K562 (cell line): Measurements from ENCODE around the gene PIF1. TPM values are rescaled to one million over a fixed set of nuclear protein-coding genes. Genes with fewer than 3 reads are reported as not detected.

Source experiments
- ATAC-seq: fragments of 200-7000 bp; cut with Tn5 transposase; 3 replicates; pipeline ENCODE4 v1.9.1; 2020; ENCODE audit warnings: moderate library complexity
- BruUV-seq: library from RNA; stranded (reverse); fragments of 400-500 nt; replicated peaks from 2 replicates; lab custom pipeline; 2021; lab: Mats Ljungman, UMichigan
- CTCF ChIA-PET: fragments of 300-600 bp; formaldehyde crosslinking; extraction: SDS; loops from one replicate; lab custom pipeline; 2021; ENCODE audit warnings: low intra/inter-chr PET ratio; lab: Yijun Ruan, JAX
- POLR2A ChIA-PET: fragments of 300-600, 350-650 bp; sonication (Branson Sonifier 250); formaldehyde crosslinking; extraction: SDS; loops from one replicate; lab custom pipeline; 2021; ENCODE audit warnings: antibody characterized with exemption, inconsistent platforms; lab: Yijun Ruan, JAX
- DNase-seq, 4 experiments: peaks; one replicate each; pipeline versions ENCODE4 v3.0.0 to v3.0.0-alpha.2; 2011 to 2018; ENCODE audit warnings: low spot score in 3 of 4, mixed read lengths in 3 of 4; ENCODE audit errors: extremely low read depth in 1 of 4
- FAIRE-seq: peaks from 2 replicates; lab custom pipeline; 2011; peaks lifted over from hg19 to GRCh38; lab: Jason Lieb, UNC
- H2AFZ ChIP-seq: 2 replicates; pipeline ENCODE4 v1.6.0; 2011; ENCODE audit warnings: low read depth, low read length, control low read depth, inconsistent platforms
- H3K27ac ChIP-seq: fragments of 200-600 bp; 3 replicates; pipeline ENCODE4 v1.8.0; 2011; ENCODE audit warnings: low read depth, mild to moderate bottlenecking, control low read depth, inconsistent platforms, low read length, moderate library complexity, mixed read lengths; ENCODE audit errors: extremely low read depth
- H3K27me3 ChIP-seq, 2 experiments: fragments of 300-600 bp in 1 of 2; 2 replicates in 1 of 2; 3 replicates in 1 of 2; pipeline versions ENCODE4 v1.6.0 to v1.8.0; 2011; ENCODE audit warnings: inconsistent platforms in 2 of 2, low read length in 2 of 2, mild to moderate bottlenecking in 1 of 2, mixed read lengths in 1 of 2, moderate library complexity in 1 of 2; ENCODE audit not compliant: control insufficient read depth in 2 of 2, insufficient read depth in 2 of 2
- H3K36me3 ChIP-seq: fragments of 300-600 bp; 3 replicates; pipeline ENCODE4 v1.8.0; 2011; ENCODE audit warnings: mild to moderate bottlenecking, low read length, inconsistent platforms; ENCODE audit not compliant: control insufficient read depth, insufficient read depth
- H3K4me1 ChIP-seq, 2 experiments: fragments of 200-600 bp in 1 of 2; replicated peaks in 1 of 2; 2 replicates in 1 of 2; 3 replicates in 1 of 2; pipeline versions ENCODE4 v1.5.1 to v1.8.0; 2011; ENCODE audit warnings: inconsistent platforms in 2 of 2, low read length in 2 of 2, mild to moderate bottlenecking in 1 of 2, mixed read lengths in 1 of 2, moderate library complexity in 1 of 2; ENCODE audit not compliant: control insufficient read depth in 2 of 2, insufficient read depth in 2 of 2
- H3K4me2 ChIP-seq: 2 replicates; pipeline ENCODE4 v1.6.1; 2011; ENCODE audit warnings: low read length, control low read depth, inconsistent platforms, mixed read lengths; ENCODE audit not compliant: insufficient read depth
- H3K4me3 ChIP-seq: fragments of 200-600 bp; sonication (generic), shearing (Covaris generic); 2 replicates; pipeline ENCODE4 v1.5.1; 2016; ENCODE audit warnings: control low read depth, inconsistent platforms
- H3K79me2 ChIP-seq: fragments of 200-600 bp; 3 replicates; pipeline ENCODE4 v1.8.0; 2011; ENCODE audit warnings: low read length, inconsistent platforms; ENCODE audit not compliant: control insufficient read depth, insufficient read depth
- H3K9ac ChIP-seq, 2 experiments: 2 replicates each; pipeline versions ENCODE4 v1.6.0 to v1.6.1; 2011; ENCODE audit warnings: low read depth in 2 of 2, low read length in 2 of 2, control low read depth in 1 of 2, inconsistent platforms in 1 of 2, mild to moderate bottlenecking in 1 of 2, mixed read lengths in 1 of 2; ENCODE audit not compliant: insufficient read depth in 1 of 2
- H3K9me1 ChIP-seq: one replicate; pipeline ENCODE4 v1.6.0; 2011; ENCODE audit warnings: inconsistent platforms, mild to moderate bottlenecking, low read length, moderate library complexity; ENCODE audit not compliant: control insufficient read depth, insufficient read depth
- H3K9me3 ChIP-seq: replicated peaks from 2 replicates; pipeline ENCODE4 v1.5.1; 2011; ENCODE audit warnings: low read depth, low read length, inconsistent platforms; ENCODE audit not compliant: control insufficient read depth, insufficient read depth
- H4K20me1 ChIP-seq: replicated peaks from 2 replicates; pipeline ENCODE4 v1.6.1; 2011; ENCODE audit warnings: low read length, inconsistent platforms, mixed read lengths; ENCODE audit not compliant: control insufficient read depth, insufficient read depth
- AFF1 ChIP-seq, 2 experiments: fragments of 450-650 bp; IDR thresholded peaks; 2 replicates each; pipeline ENCODE4 v1.6.1; 2018; ENCODE audit warnings: mild to moderate bottlenecking in 2 of 2, low read depth in 1 of 2; ENCODE audit not compliant: partially characterized antibody in 2 of 2
- ETS2 ChIP-seq: IDR thresholded peaks from 2 replicates; pipeline ENCODE4 v1.6.1; 2016; ENCODE audit warnings: borderline replicate concordance, missing genetic modification characterization, mild to moderate bottlenecking, moderate library complexity, missing compliant biosample characterization; ENCODE audit not compliant: poor library complexity, severe bottlenecking
- FOXO4 ChIP-seq: fragments of 450-650 bp; formaldehyde crosslinking; IDR thresholded peaks from 2 replicates; pipeline ENCODE4 v1.4.0; 2020; ENCODE audit warnings: mild to moderate bottlenecking, moderate library complexity
- GATA2 ChIP-seq: sonication (generic); formaldehyde crosslinking; IDR thresholded peaks from 2 replicates; pipeline ENCODE4 v1.4.0; 2020; ENCODE audit warnings: mild to moderate bottlenecking, missing genetic modification reagents
- PBX2 ChIP-seq, 2 experiments: IDR thresholded peaks in 1 of 2; conservative IDR thresholded peaks in 1 of 2; 2 replicates each; pipeline ENCODE4 v1.6.1; 2016; ENCODE audit warnings: low read depth in 2 of 2, mild to moderate bottlenecking in 1 of 2, missing compliant biosample characterization in 1 of 2, missing genetic modification characterization in 1 of 2, moderate library complexity in 1 of 2
- RFX7 ChIP-seq: fragments of 250-450 bp; sonication (Bioruptor Pico); IDR thresholded peaks from 2 replicates; pipeline ENCODE4 v1.5.1; 2021; ENCODE audit warnings: mild to moderate bottlenecking
- RUNX1 ChIP-seq: sonication (generic); IDR thresholded peaks from 2 replicates; pipeline ENCODE4 v1.6.1; 2016; ENCODE audit warnings: antibody characterized with exemption, low read depth
- SREBF1 ChIP-seq: fragments of 150-350 bp; IDR thresholded peaks from 2 replicates; pipeline ENCODE4 v1.6.1; 2014; ENCODE audit warnings: antibody characterized with exemption, low read depth, low read length, borderline replicate concordance
- ZNF444 ChIP-seq: fragments of 250-450 bp; sonication (Bioruptor Pico); IDR thresholded peaks from 2 replicates; pipeline ENCODE4 v1.4.0; 2020; ENCODE audit warnings: mild to moderate bottlenecking, moderate library complexity
- ZNF511 ChIP-seq: sonication (generic); formaldehyde crosslinking; IDR thresholded peaks from 2 replicates; pipeline ENCODE4 v1.8.0; 2022; ENCODE audit warnings: mild to moderate bottlenecking, missing genetic modification reagents
- WGBS: fragments of 100-300 bp; shearing (Covaris generic); methylation state at CpG from one replicate; pipeline ENCODE4 v1.1.6; 2016; ENCODE audit warnings: low coverage, mixed read lengths; ENCODE audit not compliant: insufficient coverage; ENCODE audit errors: missing lambda C conversion rate; 5-methylcytosine and 5-hydroxymethylcytosine counted together
- in situ Hi-C: fragments of 300-500 bp; cut with MboI; formaldehyde crosslinking; loops from 4 replicates; pipeline ENCODE4 v1.15.0; 2018; ENCODE audit warnings: inconsistent platforms, mixed read lengths
- intact Hi-C: fragments of 100-400 bp; cut with micrococcal nuclease; formaldehyde crosslinking; loops from 2 replicates; pipeline ENCODE4 v1.14.2; 2022
- polyA plus RNA-seq, 8 experiments: library from polyadenylated mRNA; depleted of rRNA in 4 of 8; stranded (reverse) in 5 of 8; unstranded in 3 of 8; fragments of >200 nt; fragmentation: Nextera tagmentation in 2 of 8; fragmentation: Illumina TruSeq in 1 of 8; extraction: Ambion mirVana in 2 of 8; extraction: Trizol in 1 of 8; gene quantifications; 2 replicates each; pipeline versions ENCODE4 v1.2.1 to v1.2.3, GENCODE V29; 2011 to 2014; ENCODE audit warnings: inconsistent platforms in 1 of 8, missing spikeins in 1 of 8
- total RNA-seq, 7 experiments: library from RNA; depleted of rRNA in 6 of 7; stranded (reverse); fragments of >200 nt in 6 of 7; fragmentation: Illumina TruSeq in 2 of 7; extraction: Trizol in 2 of 7; gene quantifications; 2 replicates each; pipeline versions ENCODE4 v1.2.1 to v1.2.3, GENCODE V29; 2011 to 2021; ENCODE audit warnings: low replicate concordance in 1 of 7

Gene PIF1
- total and polyA plus RNA-seq, 9 of the 15 experiments (the other 6 are each of a cell fraction or from before 2014, with no cell fraction given) = 1.1 to 37.9 (median 11.5) TPM

GRCh38 chr15:64779024-64779423, 46.4 kb downstream of the PIF1 start (continued):
- TF ChIP-seq PBX2 (CRISPR knock-in tag; IDR thresholded peaks at IDR 0.05; ENCODE audit: low read depth) (no peak), PBX2 (tag; conservative IDR thresholded peaks at IDR 0.05; ENCODE audit: low read depth) (no peak), ZNF511 (CRISPR knock-in tag) (no peak)
- TF ChIP-seq, all 486 proteins: peak for 0

- ATAC-seq = no peak
- Histone ChIP-seq H3K36me3 (no peaks in the 10 kb centered on the region), H3K4me1 (peaks cover 8 to 29% of the 10 kb centered on the region in 2 experiments), H3K9ac (no peak overlapping the region), H2AFZ (no peak overlapping the region), H3K4me3 (no peak overlapping the region), H3K27me3 (peaks cover 10 to 47% of the 10 kb centered on the region in 2 experiments; a peak in 4 of 5 replicates), H3K9me3 (no peaks in the 10 kb centered on the region), H4K20me1 (peaks cover 6% of the 10 kb centered on the region; the same call in 1 of the 2 replicates), H3K27ac (no peak overlapping the region; the same call in 2 of the 3 replicates), H3K9me1 (no peaks in the 10 kb centered on the region), H3K4me2 (no peak overlapping the region), H3K79me2 (no peaks in the 10 kb centered on the region)
- CTCF ChIA-PET = no interaction called here
- BruUV-seq = no TSS peak
- in situ Hi-C loops = no loop called here
- no peak for FAIRE-seq
- POLR2A ChIA-PET = no interaction called here
- WGBS = 37% methylated on average over 18 of the region's 25 CpGs
- no peak for DNase-seq
- intact Hi-C loops = no loop called here
- TF ChIP-seq GATA2 (CRISPR knock-in tag) (no peak), AFF1 (IDR thresholded peaks at IDR 0.05; ENCODE audit: low read depth in 1 of 2, partially characterized antibody in 2 of 2) (no peak), FOXO4 (CRISPR knock-in tag) (no peak), SREBF1 (no peak), ETS2 (tag) (no peak), RFX7 (CRISPR knock-in tag) (no peak), RUNX1 (no peak), ZNF444 (no peak)
Measured at GRCh38 chr15:64776402-64776786, 49.1 kb downstream of the PIF1 start.
